GM18520 (cell line): ENCODE data around the gene TRIM37.
"Not testable (repeated sequence)": the region's sequence is repeated elsewhere in the genome, so short reads cannot be mapped to it uniquely, and the experiment has no call there.

ENCODE experiments used
- ATAC-seq: cut with Tn5 transposase; IDR thresholded peaks from one replicate; pipeline ENCODE4 v1.9.1; 2021; ENCODE audit not compliant: unreplicated experiment

TRIM37 gene, protein sequence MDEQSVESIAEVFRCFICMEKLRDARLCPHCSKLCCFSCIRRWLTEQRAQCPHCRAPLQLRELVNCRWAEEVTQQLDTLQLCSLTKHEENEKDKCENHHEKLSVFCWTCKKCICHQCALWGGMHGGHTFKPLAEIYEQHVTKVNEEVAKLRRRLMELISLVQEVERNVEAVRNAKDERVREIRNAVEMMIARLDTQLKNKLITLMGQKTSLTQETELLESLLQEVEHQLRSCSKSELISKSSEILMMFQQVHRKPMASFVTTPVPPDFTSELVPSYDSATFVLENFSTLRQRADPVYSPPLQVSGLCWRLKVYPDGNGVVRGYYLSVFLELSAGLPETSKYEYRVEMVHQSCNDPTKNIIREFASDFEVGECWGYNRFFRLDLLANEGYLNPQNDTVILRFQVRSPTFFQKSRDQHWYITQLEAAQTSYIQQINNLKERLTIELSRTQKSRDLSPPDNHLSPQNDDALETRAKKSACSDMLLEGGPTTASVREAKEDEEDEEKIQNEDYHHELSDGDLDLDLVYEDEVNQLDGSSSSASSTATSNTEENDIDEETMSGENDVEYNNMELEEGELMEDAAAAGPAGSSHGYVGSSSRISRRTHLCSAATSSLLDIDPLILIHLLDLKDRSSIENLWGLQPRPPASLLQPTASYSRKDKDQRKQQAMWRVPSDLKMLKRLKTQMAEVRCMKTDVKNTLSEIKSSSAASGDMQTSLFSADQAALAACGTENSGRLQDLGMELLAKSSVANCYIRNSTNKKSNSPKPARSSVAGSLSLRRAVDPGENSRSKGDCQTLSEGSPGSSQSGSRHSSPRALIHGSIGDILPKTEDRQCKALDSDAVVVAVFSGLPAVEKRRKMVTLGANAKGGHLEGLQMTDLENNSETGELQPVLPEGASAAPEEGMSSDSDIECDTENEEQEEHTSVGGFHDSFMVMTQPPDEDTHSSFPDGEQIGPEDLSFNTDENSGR

DNA sequence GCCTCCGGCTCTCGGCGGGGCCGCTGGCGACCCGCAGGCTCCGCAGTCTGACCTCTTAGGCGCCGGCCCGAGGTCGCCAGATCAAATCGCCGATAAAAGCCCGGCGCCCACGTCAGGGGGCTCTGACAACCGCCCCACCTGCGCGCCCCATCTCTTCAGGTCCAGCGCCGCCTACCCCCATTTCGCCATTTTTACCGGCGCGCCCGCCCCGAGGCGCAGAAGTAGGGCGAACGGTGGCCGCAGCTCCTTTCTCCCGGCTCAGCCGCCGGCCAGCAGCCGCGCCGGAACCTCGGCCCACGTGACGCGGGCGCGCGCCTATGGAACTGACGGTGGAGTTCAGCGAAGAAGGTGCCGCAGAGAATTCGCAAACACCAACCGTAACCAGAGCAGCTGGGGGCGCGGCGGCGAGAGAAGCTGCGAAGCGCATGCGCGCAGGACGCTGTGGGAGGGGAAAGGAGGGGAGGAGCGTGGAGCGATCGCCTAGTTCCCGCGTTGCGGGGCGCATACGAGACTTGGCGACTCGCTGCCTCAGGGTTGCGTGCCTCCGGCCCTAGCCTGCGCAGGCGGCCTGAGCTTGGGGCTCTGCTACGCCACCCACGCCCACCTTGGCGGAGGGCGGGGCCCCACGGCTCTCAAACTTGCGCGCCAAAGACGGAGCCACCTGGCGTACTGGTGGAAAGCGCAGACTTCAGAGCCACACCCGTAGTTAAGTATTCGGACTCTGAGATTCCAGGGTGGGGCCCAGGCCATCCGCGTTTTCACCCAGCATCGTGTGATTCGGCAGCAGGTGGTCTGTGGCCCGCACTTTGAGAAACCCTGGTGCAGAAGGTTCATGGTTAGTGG lies at the start of gene TRIM37:
TRIM37 (minus strand) TSS at position 418 of the 843 bp plus-strand sequence. CDS start 419 bp downstream, outside the sequence.
- peak; percentile 94 for ATAC-seq

DNA sequence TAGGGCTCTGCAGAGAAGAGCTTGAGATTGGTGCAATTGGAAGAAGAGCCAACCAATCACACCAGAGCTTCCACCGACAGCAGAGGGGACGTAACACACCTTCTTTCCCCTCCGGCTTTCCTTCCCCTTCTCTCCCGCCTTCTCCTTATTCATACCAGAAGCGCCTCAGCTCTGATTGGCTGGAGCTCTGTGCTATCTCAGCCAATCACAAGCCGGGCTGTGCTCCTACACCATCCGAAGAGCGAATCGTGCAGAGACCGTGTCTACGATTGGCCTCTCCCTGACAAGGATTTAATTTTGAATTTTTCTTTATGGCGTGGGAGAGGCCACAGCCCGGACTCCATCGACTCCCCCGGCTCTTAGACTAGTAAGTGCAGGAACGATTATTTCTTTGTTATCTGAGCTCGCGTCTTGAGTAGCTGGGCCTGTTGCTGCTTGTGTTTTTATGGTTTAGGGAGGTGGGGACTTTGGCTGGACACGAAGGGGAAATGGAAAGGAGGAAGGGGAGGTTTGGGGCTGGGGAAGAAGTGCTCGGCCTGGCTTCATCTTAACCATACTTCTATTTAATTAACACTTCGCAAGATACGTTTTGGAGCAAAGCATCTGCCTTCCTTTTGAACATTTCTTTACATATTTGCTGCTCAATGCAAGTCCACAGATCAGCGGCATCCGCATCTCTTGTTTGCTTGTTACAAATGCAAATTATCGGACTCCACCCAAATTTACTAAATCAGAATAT lies 48.9 kb upstream of the TRIM37 start, which contains the start of gene PRR11:
PRR11 (plus strand) TSS at position 308 of the 739 bp plus-strand sequence. CDS start 14,007 bp downstream, outside the sequence.
- peak; percentile 79 for ATAC-seq

DNA sequence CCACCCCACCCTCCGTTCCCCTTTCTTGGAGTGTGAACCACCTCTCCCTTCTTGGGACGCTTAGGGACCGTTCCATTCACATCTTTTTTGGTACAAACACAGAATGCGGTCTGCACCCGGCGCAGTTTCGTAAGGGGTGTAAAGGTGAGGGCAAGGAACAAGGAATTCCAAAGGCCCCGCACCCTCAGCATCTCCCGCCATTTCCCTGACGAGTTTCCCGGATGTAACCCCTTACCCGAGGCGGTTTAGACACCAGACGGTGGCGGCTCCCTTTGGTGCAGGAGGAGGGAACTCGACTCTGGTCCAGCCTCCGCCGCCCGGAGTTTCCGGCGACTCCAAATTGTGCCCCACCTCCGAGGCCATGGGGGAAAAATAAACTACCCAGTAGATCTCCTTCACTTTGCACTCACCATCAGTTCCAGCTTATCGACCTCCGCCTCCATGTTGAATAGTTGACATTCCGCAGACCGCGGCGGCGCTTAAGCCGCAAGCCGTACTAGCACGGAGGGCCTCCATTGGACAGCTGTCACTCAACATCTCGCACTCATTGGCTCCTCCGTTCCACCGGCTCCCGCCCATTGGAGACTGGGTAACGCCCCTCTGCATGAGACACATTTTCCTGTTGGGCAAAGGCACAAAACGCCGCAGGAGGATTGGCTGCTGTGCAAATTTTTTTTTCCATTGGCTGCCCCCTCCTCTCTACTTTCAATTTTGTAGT lies 48.2 kb upstream of the TRIM37 start, which contains the start of gene SKA2:
SKA2 (minus strand) TSS at position 466 of the 718 bp plus-strand sequence; CDS start at position 443, 23 bp downstream.
- peak; percentile 81 for ATAC-seq

DNA sequence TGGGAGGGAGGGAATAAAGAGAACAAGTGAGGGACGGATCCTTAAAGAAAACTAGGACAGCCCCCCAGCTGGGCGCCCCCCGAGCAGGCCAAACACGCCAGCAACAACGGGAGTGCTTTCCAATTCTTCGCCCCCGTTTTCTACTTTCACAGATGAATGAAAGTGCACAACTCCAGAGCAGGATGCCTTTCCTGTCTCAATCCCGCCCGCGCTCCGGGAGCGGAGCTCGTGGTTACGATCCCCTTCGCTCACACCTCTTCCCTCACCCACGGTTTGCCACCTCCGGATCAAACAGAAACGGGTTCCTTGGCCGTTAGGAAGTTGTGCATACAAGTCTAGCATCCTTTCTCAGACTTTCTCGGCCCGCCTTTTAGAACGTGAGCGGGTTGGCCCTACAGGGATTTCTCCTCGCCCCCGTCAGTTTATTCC lies 47.6 kb upstream of the TRIM37 start:
- ATAC-seq = no peak

DNA sequence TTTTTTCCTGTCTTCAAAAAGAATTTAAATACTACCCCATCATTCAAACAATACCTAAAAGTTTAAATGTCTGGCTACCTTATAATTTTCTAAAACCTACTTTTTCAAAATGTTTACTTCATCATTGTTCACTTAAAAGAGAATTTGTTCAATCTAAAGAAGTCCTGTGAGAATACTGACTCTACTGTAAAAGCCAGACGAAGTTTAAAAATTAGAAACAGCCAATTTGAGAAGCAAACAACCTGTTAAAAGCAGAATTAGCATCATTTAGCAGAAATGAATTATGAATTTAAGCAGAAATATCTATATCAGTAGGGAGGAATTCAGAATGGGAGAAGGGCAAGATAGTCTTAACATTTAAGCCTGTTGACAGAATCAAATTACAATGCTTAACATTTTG lies 46.2 kb upstream of the TRIM37 start:
- ATAC-seq = no peak

DNA sequence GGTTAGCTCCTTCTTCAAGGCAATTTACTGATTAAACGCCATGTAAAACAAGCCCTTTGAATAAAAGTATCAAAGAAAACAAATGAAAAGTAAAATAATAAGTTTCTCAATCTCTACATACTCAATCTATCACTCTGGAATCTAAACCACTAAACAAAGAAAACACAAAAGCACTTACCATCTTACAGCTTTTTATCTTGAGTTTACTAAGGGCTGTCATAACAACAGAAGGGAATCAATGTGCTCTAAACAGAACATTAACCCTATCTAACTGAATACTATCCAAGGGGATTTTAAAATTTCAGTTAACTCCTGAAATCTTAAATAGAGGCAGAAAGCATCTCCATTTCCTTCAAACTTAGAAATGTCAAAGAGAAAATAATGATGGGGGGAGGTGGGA lies 44.9 kb upstream of the TRIM37 start:
- no peak for ATAC-seq

DNA sequence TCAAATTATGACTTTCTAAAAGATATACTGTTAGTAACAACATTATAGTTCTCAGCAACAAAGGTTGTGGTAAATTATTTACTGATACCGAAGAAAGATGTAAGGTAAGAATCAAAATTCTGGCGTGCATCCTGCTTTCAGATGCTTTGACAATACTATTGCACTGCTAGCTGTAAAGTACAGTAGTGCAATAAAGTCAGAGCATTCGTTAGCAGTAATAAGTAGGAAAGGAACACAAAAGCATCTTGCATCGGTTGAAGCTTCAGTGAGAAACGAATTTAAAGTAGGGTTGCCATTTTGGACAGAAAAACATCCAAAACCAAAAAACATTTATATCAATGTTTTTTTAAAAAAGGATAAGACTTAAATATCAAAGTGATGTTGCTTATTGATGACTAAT lies 44.3 kb upstream of the TRIM37 start:
- ATAC-seq = no peak

DNA sequence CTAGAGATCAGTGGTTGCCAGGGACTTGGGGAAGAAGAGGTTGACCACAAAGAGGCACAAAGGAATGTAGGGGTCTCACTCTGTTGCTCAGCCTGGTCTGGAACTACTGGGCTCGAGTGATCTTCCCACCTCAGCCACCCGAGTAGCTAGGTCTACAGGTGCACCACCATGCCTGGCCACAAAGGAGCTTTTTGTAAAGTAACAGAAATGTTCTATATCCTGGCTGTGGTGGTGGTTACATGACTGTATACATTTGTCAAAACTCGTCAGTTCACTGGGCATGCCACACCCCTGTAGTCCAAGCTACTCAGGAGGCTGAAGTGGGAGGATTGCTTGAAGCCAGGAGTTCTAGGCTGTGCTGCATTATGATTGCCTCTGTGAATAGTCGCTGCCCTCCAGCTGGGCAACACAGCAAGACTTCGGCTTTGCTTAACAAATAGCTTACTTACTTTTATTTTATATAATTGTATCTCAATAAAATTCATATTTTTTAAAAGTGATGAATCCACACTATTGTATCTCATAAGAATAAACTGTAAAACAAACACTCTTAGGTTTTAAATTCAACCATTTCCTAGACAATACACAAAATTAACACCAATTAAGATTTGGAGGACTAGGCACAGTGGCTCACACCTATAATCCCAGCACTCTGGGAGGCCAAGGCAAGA lies 43.3 kb upstream of the TRIM37 start:
- ATAC-seq = no peak

DNA sequence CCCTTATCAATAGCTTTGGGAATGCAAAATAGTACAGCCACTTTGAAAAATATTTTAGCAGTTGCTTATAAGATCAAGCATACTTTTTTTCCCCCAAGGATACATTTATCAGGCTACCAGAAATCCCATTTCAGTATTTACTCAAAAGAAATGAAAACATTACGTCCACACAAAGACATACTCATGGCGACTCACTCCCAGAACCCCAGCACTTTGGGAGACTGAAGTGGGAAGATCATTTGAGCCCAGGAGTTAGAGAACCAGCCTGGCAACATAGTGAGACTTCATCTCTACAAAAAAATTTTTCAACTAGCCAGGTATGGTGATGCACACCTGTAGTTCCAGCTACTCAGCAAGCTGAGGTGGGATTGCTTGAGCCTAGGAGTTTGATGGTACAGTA lies 42.4 kb upstream of the TRIM37 start:
- no peak for ATAC-seq

DNA sequence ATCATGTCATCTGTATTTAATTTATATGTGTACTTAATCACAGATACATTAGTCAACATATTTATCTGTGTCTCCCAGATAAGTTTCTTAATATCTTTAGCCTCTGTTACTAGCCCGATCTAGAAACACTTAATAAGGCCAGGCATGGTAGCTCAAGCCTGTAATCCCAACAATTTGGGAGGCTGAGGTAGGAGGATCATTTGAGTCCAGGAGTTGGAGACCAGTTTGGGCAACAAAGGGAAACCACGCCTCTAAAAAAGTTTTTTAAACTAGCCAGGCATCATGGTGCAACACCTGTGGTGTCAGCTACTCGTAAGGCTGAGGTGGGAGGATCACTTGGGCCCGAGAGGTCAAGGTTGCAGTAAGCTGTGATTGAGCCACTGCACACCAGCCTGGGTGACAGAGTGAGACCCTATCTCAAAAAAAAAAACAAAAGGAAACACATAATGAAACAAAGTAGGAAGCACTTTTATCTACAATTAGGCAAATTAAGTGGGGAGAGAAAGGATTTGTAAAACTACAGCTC lies 39.0 kb upstream of the TRIM37 start:
- ATAC-seq = no peak

DNA sequence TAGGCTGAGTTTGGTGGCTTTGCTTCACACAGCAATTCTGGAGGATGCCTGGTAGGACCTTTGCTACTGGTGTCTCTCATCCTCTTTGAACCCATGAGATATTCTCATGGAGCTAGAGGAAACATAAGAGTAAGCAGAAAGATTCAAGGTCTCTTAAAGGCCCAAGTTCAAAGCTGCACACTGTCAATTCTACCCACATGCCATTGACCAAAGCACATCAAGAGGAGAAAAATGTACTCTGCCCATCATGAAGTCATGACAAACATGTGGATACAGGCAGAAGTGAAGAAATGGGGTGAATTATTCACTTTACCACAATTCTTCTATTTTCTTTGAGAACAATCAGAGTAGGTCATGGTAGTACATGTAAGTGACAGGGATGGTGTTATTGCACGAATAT lies 35.2 kb upstream of the TRIM37 start:
- no peak for ATAC-seq

DNA sequence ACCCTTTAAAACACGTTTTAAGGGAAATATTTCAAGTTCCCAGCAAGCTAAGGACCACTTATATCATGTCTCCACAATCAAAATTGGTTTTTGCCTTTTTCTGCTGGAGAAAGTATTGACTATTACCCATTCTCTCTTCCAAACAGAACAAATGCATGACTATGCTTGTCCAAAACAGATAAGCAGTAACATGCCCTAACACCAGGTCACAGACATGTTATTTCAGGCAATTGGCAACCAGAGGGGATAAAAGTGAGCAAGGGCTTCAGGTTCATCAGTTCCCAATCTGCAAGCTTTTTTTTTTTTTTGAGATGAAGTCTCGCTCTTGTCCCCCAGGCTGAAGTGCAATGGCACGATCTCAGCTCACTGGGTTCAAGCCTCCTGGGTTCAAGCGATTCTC lies 33.3 kb upstream of the TRIM37 start:
- no peak for ATAC-seq

DNA sequence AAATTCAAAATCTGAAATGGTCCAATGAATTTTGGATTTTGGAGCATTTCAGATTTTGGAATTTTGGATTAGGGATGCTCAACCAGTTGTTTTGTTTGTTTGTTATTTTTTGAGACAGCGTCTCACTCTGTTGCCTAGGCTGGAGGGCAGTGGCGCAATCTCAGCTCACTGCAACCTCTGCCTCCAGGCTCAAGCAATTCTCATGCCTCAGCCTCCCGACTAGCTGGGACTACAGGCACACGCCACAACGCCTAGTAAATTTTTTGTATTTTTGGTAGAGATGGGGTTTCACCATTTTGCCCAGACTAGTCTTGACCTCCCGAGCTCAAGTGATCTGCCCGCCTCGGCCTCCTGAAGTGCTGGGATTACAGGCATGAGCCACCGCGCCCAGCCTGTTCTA lies 31.7 kb upstream of the TRIM37 start:
- ATAC-seq = not testable (repeated sequence)

DNA sequence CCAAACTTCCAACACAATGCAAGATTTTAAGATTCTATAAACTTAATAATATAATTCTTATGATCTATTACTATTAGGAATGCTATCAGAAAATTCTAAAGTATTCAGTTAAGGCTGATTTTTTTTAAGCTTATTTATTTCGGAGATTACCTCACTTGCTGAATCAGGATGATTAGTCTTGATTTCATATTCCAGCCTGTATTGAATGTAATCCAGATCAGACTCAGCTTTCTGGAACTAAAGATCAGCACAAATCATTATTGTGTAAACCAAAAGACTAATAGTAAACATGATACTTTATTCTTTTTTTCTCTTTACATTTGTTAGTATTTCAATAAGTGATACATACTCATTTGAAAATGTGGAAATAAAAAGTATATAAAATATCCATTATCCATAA lies 24.5 kb upstream of the TRIM37 start:
- ATAC-seq = no peak

DNA sequence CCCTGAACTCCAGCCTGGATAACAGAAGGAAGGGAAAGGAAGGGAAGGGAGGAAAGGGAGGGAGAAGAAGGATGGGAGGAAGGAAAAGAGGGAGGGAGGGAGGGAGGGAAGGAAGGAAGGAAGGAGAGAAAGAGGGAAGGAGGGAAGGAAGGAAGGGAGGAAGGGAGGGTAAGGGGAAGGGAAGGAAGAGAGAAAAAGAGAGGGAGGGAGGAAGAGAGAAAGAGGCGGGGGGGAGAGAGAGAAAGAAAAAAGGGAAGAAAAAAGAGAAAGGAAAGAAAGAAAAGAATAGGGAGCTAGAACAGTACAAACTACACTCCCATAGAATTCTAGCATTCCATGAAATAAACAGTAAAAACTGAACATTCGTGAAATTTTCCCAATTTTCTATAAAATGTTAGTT lies 23.1 kb upstream of the TRIM37 start:
- no peak for ATAC-seq

DNA sequence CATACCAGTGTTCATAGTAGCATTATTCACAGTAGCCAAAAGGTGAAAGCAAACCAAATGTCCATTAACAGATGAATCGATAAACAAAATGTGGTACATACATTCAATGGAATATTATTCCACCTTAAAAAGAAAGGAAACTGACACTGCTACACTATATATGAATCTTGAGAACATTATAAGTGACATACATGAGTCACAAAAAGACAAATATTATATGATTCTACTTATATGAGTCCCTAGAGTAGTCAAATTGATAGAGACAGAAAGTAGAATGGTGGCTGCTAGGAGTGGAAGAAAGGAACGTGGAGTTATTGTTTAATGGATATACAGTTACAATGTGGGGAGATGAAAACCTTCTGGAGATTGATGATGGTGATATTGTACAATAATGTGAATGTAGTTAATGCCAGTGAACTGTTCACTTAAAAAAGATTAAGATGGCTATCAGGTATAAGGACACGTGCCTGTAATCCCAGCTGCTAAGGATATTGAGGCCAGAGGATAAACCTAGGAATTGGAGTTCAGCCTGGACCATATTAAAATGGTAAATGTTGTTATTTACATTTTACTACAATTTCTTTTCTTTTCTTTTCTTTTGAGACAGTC lies 20.2 kb upstream of the TRIM37 start:
- ATAC-seq = no peak

DNA sequence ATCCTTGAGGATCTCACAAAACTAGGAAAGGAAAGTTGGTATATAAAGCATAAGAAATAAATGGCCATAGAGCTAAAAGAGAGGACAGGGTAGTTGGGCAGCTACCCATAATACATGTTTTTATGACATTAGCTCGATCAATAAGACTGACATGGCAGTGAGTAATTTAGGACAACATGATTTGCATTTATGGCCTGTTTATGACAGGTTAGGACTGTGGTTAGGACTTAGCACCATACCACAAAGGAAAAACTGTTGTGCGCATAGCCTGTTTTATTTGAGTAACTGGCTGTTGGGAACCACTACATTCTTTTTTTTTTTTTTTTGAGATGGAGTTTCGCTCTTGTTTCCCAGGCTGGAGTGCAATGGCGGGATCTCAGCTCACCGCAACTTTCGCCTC lies 18.0 kb upstream of the TRIM37 start:
- peak; percentile 49 for ATAC-seq

DNA sequence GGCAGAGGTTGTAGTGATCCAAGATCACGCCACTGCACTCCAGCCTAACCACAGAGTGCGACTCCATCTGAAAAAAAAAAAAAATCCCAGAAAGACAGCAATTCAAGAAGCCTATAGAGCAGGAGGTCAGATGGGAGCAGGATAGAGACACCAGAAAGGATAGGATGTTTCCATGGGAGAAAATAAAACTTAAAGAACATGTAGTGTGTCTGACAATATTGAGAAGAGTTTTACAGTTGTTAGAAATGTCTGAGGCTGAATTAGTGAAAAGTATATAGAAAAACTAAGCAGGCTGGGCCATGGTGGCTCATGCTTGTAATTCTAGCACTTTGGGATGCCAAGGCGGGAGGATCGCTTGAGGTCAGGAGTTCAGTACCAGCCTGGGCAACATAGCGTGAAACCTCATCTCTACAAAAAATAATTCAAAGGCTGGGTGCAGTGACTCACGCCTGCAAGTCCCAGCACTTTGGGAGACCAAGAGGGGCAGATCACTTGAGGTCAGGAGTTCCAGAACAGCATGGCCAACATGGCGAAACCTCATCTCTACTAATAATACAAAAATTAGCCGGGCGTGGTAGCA lies 15.3 kb upstream of the TRIM37 start:
- ATAC-seq = no peak
